ENCODE measurements around the gene HSD3B7. TPM values are rescaled to one million over a fixed set of nuclear protein-coding genes. Genes with fewer than 3 reads are reported as not detected.

HSD3B7 gene
- polyA plus RNA-seq, 1 donor (not counting 4 experiments of a cell fraction or from before 2014, with no cell fraction given): 2.0 TPM

DNA sequence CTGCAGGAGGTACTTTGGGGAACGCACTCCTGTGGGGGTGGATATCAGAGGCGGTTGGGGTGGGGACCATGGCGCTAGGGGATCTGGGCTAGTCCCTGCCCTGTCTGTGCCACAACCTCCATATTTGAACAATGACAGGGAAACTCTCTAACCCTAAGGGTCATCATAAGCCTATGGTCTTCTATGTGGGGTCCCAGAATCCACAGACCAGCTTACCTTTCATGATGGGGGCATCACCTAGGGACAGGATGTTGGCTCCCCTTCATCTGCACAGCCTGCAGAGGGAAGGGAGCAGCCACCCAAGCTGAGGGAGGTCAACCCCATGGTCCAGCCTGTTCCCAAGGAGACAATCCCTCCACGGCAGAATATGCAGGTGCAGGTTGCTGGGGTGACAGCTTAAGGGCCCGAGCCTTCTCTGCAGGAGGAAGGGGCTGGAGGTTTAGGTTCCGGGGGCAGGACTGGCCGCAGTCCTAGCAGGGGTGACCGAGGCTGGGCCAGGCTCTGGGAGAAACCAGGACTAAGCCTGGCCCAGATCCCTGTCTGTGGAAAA lies 34.4 kb upstream of the HSD3B7 start:
- no peaks in the 10 kb centered on the region for H3K9me1 ChIP-seq (ENCODE audit: control insufficient read depth, extremely low read depth, insufficient read depth, low read length)
- peak overlapping the region; percentile 43 to 82 (median 50) for H3K4me3 ChIP-seq (ENCODE audit: control insufficient read depth in 2 of 3, extremely low read depth in 1 of 3, insufficient read depth in 2 of 3, low read depth in 1 of 3, low read length in 3 of 3)
- no peak for FAIRE-seq
- H3K4me1 ChIP-seq (ENCODE audit: control insufficient read depth, extremely low read depth, insufficient read depth, low read length): peaks cover 19% of the 10 kb centered on the region
- no peaks in the 10 kb centered on the region for H3K9me3 ChIP-seq (ENCODE audit: control insufficient read depth, low read depth, low read length)
- dilution Hi-C loops (cut with MboI; ENCODE audit: extremely low pct_ligation_motif_present, low sequenced_read_pairs): no loop called here
- no peaks in the 10 kb centered on the region for H3K27me3 ChIP-seq (ENCODE audit: control insufficient read depth, extremely low read depth, insufficient read depth, low read length)
- no peak for DNase-seq (ENCODE audit: low read depth, low spot score)
- TF ChIP-seq, protein P1, sequence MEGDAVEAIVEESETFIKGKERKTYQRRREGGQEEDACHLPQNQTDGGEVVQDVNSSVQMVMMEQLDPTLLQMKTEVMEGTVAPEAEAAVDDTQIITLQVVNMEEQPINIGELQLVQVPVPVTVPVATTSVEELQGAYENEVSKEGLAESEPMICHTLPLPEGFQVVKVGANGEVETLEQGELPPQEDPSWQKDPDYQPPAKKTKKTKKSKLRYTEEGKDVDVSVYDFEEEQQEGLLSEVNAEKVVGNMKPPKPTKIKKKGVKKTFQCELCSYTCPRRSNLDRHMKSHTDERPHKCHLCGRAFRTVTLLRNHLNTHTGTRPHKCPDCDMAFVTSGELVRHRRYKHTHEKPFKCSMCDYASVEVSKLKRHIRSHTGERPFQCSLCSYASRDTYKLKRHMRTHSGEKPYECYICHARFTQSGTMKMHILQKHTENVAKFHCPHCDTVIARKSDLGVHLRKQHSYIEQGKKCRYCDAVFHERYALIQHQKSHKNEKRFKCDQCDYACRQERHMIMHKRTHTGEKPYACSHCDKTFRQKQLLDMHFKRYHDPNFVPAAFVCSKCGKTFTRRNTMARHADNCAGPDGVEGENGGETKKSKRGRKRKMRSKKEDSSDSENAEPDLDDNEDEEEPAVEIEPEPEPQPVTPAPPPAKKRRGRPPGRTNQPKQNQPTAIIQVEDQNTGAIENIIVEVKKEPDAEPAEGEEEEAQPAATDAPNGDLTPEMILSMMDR (optimal IDR thresholded peaks at IDR 0.05 in 1 of 3, IDR thresholded peaks at IDR 0.05 in 1 of 3, conservative IDR thresholded peaks at IDR 0.05 in 1 of 3; ENCODE audit: extremely low read depth in 1 of 3, insufficient read depth in 2 of 3, low read length in 3 of 3): no peak
- no peak for TF ChIP-seq EZH2 (IDR thresholded peaks at IDR 0.05; ENCODE audit: low read length)
- H4K20me1 ChIP-seq (ENCODE audit: control insufficient read depth, extremely low read depth, insufficient read depth, low read length): no peaks in the 10 kb centered on the region
- H3K27ac ChIP-seq (ENCODE audit: control insufficient read depth, insufficient read depth, low read length): peak overlapping the region; percentile 38
- no peaks in the 10 kb centered on the region for H3K79me2 ChIP-seq (ENCODE audit: control insufficient read depth, insufficient read depth, low read length)
- peak overlapping the region; percentile 11 for H3K9ac ChIP-seq (ENCODE audit: control insufficient read depth, extremely low read depth, insufficient read depth, low read length)
- H2AFZ ChIP-seq (ENCODE audit: control insufficient read depth, low read length): no peak overlapping the region
- peaks cover 5 to 8% of the 10 kb centered on the region in 2 experiments for H3K36me3 ChIP-seq (ENCODE audit: control insufficient read depth in 2 of 2, extremely low read depth in 1 of 2, insufficient read depth in 2 of 2, low read length in 2 of 2)
- peak overlapping the region; percentile 98 for H3K4me2 ChIP-seq (ENCODE audit: control insufficient read depth, extremely low read depth, insufficient read depth, low read depth, low read length)

DNA sequence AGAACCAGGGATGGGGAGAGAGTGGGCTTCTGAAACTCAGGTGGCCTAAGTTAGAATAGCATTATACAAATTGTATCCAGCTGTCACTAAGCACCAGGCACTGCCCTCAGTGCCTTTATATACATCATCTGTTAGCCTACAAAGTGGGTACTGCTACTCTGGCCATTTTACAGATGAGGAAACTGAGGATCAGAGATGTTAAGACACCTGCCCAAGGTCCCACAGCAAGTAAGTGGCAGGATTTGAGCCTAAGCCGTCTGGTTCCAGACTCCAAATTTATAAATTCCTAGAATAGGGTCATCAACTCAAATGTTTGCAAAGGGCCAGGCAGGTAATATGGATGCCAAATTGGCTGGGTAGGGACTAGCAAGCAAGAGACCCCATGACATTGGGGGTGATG lies 33.8 kb upstream of the HSD3B7 start:
- no peak for DNase-seq (ENCODE audit: low read depth, low spot score)
- Histone ChIP-seq H3K4me3 (ENCODE audit: control insufficient read depth in 2 of 3, extremely low read depth in 1 of 3, insufficient read depth in 2 of 3, low read depth in 1 of 3, low read length in 3 of 3) (no peak overlapping the region), H2AFZ (ENCODE audit: control insufficient read depth, low read length) (no peak overlapping the region), H3K9me3 (ENCODE audit: control insufficient read depth, low read depth, low read length) (no peaks in the 10 kb centered on the region), H3K27ac (ENCODE audit: control insufficient read depth, insufficient read depth, low read length) (no peak overlapping the region), H3K4me1 (ENCODE audit: control insufficient read depth, extremely low read depth, insufficient read depth, low read length) (peaks cover 19% of the 10 kb centered on the region), H3K27me3 (ENCODE audit: control insufficient read depth, extremely low read depth, insufficient read depth, low read length) (no peaks in the 10 kb centered on the region), H3K79me2 (ENCODE audit: control insufficient read depth, insufficient read depth, low read length) (no peaks in the 10 kb centered on the region), H3K4me2 (ENCODE audit: control insufficient read depth, extremely low read depth, insufficient read depth, low read depth, low read length) (no peak overlapping the region), H3K9ac (ENCODE audit: control insufficient read depth, extremely low read depth, insufficient read depth, low read length) (no peak overlapping the region), H3K36me3 (ENCODE audit: control insufficient read depth in 2 of 2, extremely low read depth in 1 of 2, insufficient read depth in 2 of 2, low read length in 2 of 2) (peaks cover 5 to 8% of the 10 kb centered on the region in 2 experiments), H4K20me1 (ENCODE audit: control insufficient read depth, extremely low read depth, insufficient read depth, low read length) (no peaks in the 10 kb centered on the region), H3K9me1 (ENCODE audit: control insufficient read depth, extremely low read depth, insufficient read depth, low read length) (no peaks in the 10 kb centered on the region)
- TF ChIP-seq, protein P1 (optimal IDR thresholded peaks at IDR 0.05 in 1 of 3, IDR thresholded peaks at IDR 0.05 in 1 of 3, conservative IDR thresholded peaks at IDR 0.05 in 1 of 3; ENCODE audit: extremely low read depth in 1 of 3, insufficient read depth in 2 of 3, low read length in 3 of 3): no peak
- no peak for TF ChIP-seq EZH2 (IDR thresholded peaks at IDR 0.05; ENCODE audit: low read length)
- FAIRE-seq: no peak
- dilution Hi-C loops (cut with MboI; ENCODE audit: extremely low pct_ligation_motif_present, low sequenced_read_pairs): no loop called here
